G401 (cell line): ENCODE data around the gene ZNF664. TPM values are rescaled to one million over a fixed set of nuclear protein-coding genes. Genes with fewer than 3 reads are reported as not detected.

ENCODE experiments used
- DNase-seq: peaks from one replicate; pipeline ENCODE4 v3.0.0-alpha.2; 2015; ENCODE audit warnings: low spot score
- in situ Hi-C: cut with HindIII; loops from 2 replicates; pipeline ENCODE4 v1.10.0; 2016; ENCODE audit warnings: low sequenced_read_pairs, mixed read lengths
- total RNA-seq: library from RNA; depleted of rRNA; stranded (reverse); fragments of >200 nt; shearing (Covaris generic); gene quantifications from 2 replicates; pipeline ENCODE4 v1.2.3, GENCODE V29; 2014

Gene ZNF664
- total RNA-seq, 1 experiment from 2014 or later, result 59.4 TPM

DNA sequence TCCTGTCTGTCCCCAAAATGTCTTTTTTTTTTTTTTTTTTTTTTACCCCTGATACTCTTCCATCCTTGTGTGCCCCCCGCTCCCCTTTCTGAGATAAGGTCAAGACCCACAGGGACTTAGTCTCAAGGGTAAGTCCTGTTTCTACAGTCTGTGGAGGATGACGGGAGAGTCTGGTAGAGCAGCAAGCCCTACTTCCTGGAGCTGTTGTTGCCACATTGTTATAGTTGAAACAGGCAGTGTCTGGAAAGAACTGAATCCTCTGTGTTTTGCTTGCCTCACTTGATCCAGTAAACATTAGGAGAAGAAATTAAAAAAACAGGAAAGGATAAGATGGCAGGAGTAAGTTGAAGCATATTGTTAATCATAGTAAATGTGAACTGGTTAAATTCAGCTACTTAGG lies 45.5 kb downstream of the ZNF664 start:
- in situ Hi-C loops, result no loop called here
- no peak for DNase-seq

DNA sequence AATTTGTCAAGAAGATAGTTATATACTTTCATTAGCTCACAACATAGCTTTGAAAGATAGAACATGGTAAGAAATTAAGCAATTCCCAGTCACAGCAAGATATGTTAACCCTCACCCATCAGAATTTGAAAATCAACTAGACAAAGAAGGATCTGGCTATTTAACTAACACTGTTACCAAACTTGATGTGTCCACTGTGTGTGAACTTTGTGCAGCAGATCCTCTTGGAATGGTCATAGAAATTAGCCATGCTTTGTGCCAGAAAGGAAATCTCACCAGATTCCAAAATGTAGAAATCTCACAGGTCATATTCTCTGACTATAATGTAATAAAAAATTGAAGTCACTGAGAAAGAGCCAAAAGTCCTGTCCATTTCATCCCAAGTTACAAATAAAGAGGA lies 46.1 kb downstream of the ZNF664 start:
- in situ Hi-C loops, result no loop called here
- no peak for DNase-seq

DNA sequence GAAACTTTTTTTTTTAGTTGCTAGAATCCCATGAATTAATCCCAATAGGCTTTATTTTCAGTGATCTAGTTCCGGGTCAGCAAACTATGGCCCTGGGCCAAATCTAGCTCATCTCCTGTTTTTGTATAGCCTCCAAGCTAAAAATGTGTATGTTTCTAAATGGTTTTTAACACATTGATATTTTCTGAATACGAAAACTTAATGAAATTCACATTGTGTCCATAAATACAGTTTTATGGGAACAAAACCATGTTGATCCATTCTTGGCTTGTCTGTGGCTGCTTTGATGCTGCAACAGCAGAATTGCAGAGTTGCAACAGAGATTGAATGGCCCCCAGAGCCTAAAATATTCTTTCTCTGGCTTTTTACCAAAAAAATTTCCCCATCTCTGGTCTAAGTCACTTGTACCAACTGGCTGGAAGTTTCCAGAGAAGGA lies 47.5 kb downstream of the ZNF664 start:
- in situ Hi-C loops, result no loop called here

DNA sequence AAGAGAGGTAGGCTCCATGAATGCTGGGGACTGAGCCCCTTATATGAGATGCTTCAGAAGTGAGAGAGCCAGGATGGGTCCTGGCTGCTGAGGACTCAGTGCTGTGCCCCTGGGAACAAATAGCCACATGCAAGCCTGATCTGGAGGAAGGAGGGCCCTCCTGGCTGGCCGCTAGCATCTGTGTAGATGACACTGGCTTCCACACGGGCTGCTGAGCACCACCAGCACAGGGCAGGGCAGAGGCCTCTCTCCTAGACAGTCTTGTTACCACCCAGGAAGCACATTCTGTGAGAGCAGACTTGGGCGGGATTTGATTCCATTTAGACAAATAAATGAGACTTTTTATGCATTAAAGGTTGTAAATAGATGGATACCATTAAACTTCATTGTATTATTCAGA lies 48.0 kb downstream of the ZNF664 start:
- DNase-seq, result peak; percentile 35
- in situ Hi-C loops, result no loop called here

More for the DNA sequence above, 47.5 kb downstream of the ZNF664 start:
- DNase-seq, result no peak

DNA sequence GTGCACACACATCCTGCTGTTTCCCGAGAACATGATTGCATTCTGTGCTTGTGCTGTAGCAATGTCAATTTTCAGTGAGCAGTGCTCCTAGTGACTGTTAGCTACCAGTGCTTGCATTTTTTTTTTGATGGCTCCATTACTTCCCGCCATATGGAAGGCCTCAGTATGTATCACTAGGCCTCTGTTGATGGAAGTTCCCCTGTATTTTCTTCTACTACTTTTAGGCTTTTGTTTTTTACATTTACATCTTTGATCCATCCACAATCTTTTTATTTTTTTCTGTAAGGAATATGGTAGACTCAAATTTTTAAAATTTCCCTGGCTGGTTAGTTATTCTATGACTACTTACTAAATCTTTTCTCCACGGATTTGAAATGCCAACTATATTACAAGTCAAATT lies 49.1 kb downstream of the ZNF664 start:
- DNase-seq, result no peak
- in situ Hi-C loops, result no loop called here

DNA sequence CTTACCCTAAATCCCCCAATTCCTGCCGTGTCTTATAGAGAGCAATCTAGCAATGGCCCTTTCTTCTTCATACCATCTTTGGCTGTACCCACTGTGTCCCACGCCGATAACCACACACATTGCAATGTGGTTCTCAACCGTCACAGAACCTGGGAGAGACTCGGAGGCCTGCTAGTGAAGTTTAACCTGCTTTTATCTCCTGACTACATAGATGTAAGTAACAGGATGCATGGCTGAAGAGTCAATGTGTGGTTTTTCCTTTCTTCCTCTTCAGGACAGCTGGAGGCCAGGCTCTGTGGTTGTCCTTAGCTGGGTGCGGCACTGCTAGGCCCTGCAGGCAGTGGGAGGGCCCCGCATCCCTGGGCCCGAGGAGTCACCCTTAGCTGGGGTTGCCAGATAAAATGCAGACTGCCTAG lies 51.3 kb downstream of the ZNF664 start:
- in situ Hi-C loops, result no loop called here
- DNase-seq, result no peak

DNA sequence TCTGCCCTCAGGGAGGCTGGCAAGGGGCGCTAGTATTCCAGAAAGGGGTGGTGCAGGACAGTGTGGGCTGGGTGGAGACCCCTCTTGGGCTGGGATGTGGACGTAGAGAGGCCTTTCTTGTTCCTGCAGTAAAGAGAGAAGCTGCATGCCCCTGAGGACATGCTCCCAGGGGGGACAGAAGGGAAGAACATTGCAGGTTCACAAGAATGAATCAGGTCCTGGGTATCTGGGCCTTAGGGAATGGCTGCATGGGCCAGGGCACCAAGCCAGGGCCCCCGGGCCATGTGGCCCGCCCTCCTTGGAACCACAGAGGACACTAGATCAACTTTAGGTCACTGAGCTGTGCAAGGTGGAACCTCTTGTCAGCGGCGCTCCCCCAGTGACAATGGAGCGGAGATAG lies 51.8 kb downstream of the ZNF664 start:
- DNase-seq, result no peak
- in situ Hi-C loops, result no loop called here

DNA sequence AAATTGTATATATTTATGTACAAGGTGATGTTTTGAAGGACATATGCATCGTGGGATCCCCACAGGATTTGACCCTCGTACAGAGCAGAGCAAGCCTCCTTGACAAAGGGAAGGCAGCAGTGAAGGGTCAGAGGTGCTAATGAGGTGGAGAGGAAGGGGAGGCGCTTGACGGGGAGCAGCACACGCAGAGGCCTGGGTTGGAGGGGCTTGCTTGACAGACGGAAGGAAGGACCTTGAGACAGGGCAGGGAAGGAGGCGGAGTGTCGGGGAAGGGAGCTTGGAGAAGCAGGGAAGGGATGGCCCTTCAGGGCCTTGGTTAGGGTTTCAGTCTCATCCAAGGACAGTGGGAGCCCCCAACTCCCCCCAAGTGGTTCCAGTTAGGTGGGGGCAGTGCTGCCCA lies 52.6 kb downstream of the ZNF664 start:
- in situ Hi-C loops, result no loop called here

DNA sequence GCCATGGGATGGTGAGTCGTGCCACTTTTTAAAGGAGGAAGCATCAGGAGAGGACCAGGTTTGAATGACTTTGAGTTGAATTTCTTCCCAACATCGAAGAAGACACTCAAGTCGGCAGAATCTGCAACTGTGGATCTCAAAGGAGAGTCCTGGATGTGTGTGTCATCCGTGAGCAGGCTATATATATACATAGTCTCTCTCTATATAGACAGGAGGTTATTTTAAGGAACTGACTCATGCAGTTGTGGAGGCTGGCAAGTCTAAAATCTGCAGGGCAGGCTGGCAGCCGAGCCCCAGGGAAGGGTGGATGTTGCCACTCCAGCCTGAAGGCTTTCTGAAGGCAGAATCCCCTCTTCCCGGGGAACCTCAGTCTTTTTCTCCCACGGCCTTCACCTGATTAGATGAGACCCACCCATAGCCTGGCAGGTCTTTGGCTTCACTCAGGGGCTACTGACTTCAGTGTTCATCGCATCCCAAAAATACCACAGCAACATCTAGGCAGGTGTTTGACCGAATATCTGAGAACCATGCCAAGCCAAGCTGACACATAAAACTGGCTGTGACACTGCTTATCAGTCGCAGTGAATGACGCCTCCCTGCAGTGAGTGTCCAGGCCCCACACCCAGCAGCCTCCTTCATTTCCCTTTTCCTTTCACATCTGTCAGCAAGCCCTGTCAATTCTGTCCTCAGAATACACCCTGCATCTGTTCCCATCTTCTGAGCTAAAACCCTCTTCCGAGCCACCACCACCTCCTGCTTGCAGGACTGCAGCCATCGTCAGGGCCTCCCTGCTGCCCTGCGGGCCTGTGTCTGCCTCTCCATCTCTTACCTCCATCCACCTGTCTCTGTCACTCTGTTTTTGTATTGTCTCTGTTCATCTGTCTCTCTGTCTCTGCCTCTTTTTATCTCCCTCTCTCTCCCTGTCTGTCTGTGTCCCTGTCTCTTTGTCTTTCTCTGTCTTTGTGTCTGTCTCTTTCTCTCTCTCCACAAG lies 54.0 kb downstream of the ZNF664 start:
- no peak for DNase-seq
- in situ Hi-C loops, result no loop called here

More for the DNA sequence above, 52.6 kb downstream of the ZNF664 start:
- no peak for DNase-seq

DNA sequence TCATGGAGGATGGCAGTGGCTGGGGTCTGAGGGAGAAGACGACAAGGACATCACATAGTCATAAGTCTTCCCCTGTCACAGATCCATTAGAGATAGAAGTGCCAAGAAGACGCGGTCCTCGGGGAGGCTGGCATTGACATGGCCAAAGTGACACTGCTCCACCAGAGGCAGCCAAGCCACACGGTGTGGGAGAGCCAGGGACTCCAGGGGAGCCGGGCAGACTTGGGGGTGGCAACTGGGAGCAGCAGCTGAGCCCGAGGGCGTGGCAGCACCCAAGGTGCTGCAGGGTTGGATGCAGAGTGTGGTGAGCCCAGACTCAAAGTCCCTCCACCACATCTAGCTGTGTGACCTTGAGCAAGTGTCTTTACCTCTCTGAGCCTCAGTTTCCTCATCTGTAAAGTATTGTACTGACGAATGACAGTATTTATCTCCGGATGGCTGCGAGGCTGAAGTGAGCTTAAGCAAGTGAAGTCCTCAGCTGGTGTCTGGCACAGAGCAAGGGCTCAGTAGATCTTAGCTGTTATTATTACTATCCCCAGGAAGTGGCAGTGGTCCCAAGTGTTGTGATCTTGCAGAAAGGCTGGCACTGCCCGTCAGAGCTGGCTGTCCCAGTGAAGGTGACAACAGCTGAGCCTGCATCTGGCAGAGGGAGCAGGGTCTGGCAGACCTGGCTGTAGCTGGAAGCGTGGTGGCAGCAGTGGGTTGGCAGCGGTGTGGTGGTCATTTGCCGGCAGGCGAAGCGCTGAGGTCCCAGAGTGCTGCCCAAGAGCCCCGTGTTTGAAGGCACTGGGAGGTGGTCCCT lies 54.9 kb downstream of the ZNF664 start:
- no peak for DNase-seq
- in situ Hi-C loops, result no loop called here

DNA sequence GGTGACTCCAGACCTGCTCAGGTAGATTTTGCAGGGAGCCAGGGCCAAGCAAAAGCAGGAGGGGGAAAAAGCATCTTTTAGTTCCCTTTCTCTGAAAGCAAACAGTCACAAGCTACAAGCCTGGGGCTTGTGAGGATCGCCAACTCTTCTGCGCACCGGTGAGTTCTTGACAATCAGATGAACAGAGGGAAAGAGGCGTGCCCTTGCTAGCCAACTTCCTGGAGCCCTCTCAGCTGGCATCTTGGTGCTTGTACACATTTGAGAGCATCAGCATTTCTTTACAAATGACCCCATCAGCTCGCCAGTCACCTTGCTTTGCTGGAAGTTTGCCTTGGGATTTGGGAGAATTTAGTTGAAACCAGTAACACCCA lies 55.5 kb downstream of the ZNF664 start:
- DNase-seq, result no peak
- in situ Hi-C loops, result no loop called here

DNA sequence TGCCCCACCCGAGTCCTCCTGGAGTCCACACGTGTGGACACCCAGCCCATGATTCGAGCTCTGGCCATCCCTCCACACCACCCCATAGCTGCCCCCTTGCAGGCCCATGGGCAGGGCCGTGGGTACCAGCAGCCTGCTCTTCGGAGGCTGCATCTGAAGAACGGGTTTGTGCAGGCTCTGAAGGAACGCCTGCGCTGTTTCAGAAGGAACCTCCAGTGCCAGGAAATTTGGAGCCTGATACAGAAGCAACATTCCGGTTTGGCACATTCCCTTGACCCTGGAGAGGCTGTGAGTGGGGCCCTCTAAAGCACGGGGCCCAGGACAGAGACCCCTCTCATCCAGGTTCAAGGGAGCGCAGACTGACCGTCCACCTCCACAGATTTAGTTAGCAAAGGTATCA lies 57.0 kb downstream of the ZNF664 start:
- no peak for DNase-seq
- in situ Hi-C loops, result no loop called here

DNA sequence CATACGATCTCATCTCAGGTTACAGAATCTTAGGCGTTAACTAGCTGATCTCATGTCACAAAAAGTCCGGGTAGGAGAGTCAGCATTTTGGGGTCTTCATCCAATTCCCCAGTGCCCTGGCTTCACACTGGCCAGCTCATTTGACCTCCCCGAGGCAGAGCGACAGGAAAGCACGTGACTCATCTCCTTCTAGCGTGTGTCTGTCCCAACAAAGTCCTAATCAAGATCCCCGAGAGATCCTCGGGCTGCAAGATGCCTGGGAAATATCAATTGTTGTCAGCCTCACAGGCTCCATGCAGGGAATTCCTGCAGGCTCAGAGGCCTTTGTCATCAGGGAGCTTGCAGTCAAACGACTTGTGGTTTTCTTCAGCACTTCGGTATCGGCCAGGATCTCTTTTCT lies 57.5 kb downstream of the ZNF664 start:
- DNase-seq, result no peak
- in situ Hi-C loops, result no loop called here

DNA sequence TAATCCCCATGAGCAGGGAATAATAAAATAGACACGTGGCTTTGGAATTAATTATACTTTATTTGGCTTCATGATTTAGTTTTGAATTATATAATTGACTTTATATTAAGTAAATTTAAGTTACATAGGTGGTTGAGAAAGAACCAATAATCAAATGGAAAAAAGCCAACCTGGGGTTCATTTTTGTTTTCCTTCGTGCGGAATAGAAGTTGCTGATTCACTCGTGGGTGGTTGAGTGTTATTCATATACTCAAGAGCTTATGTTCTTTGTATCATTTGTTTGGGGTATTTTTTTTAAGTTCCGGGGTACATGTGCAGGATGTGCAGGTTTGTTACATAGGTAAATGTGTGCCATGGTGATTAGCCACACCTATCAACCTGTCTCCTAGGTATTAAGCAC lies 58.0 kb downstream of the ZNF664 start:
- DNase-seq, result no peak
- in situ Hi-C loops, result no loop called here

DNA sequence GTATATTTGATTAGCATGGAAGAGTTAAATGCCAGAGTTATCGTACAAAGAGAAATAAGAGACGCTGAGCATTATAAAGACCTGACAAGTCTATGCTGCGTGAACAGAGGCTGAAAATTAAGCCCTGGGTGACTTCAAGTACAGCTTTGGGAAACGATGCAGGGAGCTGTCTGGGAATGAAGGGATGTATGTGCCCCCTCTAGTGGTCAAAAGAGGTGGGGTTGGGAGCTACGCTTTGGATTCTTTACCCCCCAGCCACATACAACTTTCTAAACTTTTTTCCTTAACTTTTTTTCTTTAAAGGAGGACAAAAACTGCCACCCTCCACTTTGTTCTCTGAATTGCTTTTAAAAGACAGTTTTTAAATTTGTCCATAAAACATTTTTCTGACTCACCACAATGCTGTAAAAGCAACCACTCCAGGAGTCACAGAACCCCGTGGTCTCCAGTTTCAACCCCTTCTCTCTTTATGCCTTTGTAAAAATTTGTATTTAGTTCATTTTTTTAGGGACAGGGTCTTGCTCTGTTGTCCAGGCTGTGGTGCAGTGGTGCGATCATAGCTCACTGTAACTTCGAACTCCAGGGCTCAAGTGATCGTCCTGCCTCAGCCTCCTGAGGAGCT lies 59.4 kb downstream of the ZNF664 start:
- peak; percentile 59 for DNase-seq
- in situ Hi-C loops, result no loop called here

DNA sequence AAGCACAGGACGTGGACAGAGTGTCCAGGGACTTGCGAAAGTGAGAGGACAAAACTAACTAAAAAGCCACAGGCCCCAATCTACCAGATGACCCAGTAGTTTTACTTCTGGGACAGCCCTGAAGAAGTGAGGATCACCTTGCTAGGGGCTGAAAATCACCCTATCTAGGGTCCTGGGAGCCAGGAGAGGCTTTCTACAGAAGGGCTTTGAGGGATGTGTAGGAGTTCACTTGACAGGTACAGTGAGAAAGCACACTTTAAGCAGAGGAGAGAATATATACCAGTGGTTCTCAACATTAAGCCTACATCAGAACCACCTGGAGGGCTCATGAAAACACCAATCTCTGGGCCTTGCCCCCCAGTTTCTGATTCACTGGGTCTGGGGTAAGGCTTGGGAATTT lies 60.8 kb downstream of the ZNF664 start:
- in situ Hi-C loops, result no loop called here
- no peak for DNase-seq

DNA sequence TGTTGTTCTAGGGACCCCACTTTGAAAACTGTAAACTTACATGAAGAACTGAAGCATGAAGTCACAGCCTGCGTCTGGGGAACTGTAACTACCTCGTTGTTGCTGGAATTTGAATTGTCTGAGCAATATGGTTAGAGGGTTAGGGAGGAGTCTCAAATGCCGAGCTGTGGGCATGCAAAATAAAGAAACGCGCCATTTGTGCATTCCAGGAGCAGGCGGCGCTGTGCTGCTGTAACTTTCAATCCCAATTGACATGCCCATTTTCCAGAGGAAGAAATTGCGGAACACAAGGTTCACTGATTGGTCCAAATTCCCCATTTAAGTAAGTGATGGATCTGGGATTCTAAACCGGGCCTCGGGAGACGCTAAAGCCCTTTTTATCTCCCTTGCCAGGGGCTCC lies 61.3 kb downstream of the ZNF664 start:
- no peak for DNase-seq
- in situ Hi-C loops, result no loop called here

DNA sequence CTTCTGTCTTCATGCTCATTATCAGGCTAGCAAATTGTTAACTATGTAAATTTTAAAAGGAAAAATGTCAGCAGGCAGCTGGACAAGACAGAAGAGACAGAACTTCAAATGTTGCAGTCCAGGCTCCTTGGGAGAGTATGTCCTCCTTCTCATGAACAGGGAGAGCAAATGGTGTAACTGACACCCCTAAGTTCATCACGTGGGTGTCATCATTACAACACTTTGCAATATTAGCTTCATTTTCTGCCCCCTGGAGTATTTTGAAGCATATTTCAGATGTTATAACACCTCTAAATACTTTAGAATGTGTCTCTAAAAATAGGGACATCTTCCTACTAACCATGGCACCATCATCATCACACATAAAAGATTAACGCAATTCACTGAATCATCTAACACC lies 62.1 kb downstream of the ZNF664 start:
- in situ Hi-C loops, result no loop called here
- DNase-seq, result no peak

DNA sequence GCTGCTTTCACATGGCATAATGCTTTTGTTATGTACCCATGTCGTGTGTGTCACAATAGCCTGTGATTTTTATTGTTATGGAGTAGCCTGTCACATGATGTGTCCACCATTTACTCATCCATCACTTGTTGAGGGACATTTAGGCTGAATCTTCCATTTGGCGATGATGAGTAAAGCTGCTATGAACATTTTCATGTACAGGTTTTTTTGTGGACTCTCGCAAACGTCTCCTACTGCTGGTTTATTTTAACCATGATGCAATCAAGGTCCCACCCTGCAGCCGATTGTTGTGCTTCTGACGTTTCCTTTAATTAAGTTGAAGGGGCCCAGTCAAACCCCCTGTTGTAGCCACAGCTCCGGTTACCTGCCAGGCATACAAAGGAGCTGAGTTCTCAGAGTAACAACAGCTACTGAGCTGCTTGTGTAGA lies 63.2 kb downstream of the ZNF664 start:
- in situ Hi-C loops, result no loop called here
- no peak for DNase-seq

DNA sequence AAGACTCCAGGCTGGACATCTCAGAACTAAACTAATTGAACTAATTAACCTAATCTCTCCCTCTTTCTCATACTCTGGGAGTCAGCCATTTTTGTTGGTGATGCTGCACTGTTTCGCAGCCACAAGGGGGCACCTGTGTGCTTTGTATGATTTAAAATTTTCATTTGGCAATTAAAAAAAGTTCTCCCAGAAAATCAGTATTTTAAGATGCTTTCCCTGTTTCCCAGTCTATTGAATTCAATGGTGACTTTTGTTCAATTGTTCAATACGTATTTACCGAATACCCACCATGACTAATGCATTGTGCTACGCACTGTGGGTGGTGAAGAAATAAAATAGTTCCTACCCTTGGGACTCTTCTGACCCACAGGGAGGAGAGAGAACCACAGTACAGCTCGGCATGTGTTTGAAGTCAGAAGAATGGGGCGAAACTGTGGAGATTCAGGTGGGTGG lies 63.7 kb downstream of the ZNF664 start:
- DNase-seq, result peak; percentile 67
- in situ Hi-C loops, result no loop called here
